SHP77 (cell line): Measurements from ENCODE around the gene DNPH1.

Experiments
- DNase-seq, 2 experiments: peaks; one replicate each; lab custom pipeline; 2025; lab: John Stamatoyannopoulos, UW

Gene DNPH1

GRCh38 chr6:43181621-43181941 lies 47.7 kb downstream of the DNPH1 start:
- DNase-seq = no peak

GRCh38 chr6:43180985-43181384 lies 48.3 kb downstream of the DNPH1 start:
- DNase-seq = no peak

GRCh38 chr6:43180058-43180457 lies 49.2 kb downstream of the DNPH1 start:
- no peak for DNase-seq

GRCh38 chr6:43178951-43179830 lies 50.1 kb downstream of the DNPH1 start:
- DNase-seq = no peak

GRCh38 chr6:43178150-43178549 lies 51.1 kb downstream of the DNPH1 start:
- no peak for DNase-seq

- DNase-seq = no peak
Observed at GRCh38 chr6:43176423-43176786, 52.9 kb downstream of the DNPH1 start.

- no peak for DNase-seq
Observed at GRCh38 chr6:43175676-43176422, 53.4 kb downstream of the DNPH1 start.
